Measurements from ENCODE around the gene CTBP2.

DNA sequence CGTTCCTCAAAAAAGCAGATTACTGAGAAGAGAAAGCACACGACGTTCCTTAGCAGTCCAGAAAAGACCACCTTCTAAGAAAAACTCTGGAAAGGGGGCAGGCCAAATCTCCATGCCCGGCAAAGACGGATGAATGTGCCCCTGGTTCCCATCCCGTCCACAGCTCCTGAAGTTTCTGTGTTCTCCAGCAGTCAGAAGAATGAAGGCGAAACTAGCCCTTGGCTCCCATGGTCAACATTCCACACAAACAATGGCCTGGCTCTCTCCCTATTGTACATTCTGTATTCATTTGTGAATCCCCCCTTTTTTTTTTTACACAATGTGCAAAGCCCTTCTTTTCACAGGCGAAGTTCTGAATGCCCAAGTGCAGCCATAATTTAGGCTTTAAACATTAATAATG lies 5.3 kb downstream of the CTBP2 start:
- TF ChIP-seq, protein P1, sequence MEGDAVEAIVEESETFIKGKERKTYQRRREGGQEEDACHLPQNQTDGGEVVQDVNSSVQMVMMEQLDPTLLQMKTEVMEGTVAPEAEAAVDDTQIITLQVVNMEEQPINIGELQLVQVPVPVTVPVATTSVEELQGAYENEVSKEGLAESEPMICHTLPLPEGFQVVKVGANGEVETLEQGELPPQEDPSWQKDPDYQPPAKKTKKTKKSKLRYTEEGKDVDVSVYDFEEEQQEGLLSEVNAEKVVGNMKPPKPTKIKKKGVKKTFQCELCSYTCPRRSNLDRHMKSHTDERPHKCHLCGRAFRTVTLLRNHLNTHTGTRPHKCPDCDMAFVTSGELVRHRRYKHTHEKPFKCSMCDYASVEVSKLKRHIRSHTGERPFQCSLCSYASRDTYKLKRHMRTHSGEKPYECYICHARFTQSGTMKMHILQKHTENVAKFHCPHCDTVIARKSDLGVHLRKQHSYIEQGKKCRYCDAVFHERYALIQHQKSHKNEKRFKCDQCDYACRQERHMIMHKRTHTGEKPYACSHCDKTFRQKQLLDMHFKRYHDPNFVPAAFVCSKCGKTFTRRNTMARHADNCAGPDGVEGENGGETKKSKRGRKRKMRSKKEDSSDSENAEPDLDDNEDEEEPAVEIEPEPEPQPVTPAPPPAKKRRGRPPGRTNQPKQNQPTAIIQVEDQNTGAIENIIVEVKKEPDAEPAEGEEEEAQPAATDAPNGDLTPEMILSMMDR (IDR thresholded peaks at IDR 0.05), result no peak
- TF ChIP-seq, protein P2, sequence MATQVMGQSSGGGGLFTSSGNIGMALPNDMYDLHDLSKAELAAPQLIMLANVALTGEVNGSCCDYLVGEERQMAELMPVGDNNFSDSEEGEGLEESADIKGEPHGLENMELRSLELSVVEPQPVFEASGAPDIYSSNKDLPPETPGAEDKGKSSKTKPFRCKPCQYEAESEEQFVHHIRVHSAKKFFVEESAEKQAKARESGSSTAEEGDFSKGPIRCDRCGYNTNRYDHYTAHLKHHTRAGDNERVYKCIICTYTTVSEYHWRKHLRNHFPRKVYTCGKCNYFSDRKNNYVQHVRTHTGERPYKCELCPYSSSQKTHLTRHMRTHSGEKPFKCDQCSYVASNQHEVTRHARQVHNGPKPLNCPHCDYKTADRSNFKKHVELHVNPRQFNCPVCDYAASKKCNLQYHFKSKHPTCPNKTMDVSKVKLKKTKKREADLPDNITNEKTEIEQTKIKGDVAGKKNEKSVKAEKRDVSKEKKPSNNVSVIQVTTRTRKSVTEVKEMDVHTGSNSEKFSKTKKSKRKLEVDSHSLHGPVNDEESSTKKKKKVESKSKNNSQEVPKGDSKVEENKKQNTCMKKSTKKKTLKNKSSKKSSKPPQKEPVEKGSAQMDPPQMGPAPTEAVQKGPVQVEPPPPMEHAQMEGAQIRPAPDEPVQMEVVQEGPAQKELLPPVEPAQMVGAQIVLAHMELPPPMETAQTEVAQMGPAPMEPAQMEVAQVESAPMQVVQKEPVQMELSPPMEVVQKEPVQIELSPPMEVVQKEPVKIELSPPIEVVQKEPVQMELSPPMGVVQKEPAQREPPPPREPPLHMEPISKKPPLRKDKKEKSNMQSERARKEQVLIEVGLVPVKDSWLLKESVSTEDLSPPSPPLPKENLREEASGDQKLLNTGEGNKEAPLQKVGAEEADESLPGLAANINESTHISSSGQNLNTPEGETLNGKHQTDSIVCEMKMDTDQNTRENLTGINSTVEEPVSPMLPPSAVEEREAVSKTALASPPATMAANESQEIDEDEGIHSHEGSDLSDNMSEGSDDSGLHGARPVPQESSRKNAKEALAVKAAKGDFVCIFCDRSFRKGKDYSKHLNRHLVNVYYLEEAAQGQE (IDR thresholded peaks at IDR 0.05; ENCODE audit: insufficient read depth in 1 of 2, low read depth in 2 of 2, low read length in 1 of 2), result no peak

Measured in Panc1 (cell line).